NCI-H146 treated with DMSO at 0.1 percent for 48 hours (cell line): ENCODE data around the gene SASH3.

Source experiments
- DNase-seq: peaks from one replicate; lab custom pipeline; 2025; ENCODE audit not compliant: unreplicated experiment; lab: John Stamatoyannopoulos, UW

SASH3 gene

GRCh38 chrX:129782706-129783105 lies 3.0 kb downstream of the SASH3 start:
- DNase-seq: no peak

- DNase-seq: no peak
These were observed 3.6 kb downstream of the SASH3 start for GRCh38 chrX:129783291-129783713.

- no peak for DNase-seq
These were observed 4.6 kb downstream of the SASH3 start for GRCh38 chrX:129784371-129784770.

- DNase-seq: no peak
These were observed 5.6 kb downstream of the SASH3 start for GRCh38 chrX:129785160-129785947.

- no peak for DNase-seq
These were observed 6.5 kb downstream of the SASH3 start for GRCh38 chrX:129786210-129786651.

- DNase-seq: no peak
These were observed 7.7 kb downstream of the SASH3 start for GRCh38 chrX:129787336-129788055.

- no peak for DNase-seq
These were observed 8.8 kb downstream of the SASH3 start for GRCh38 chrX:129788527-129788926.

- DNase-seq: no peak
These were observed 10.4 kb downstream of the SASH3 start for GRCh38 chrX:129790146-129790545.

GRCh38 chrX:129790808-129791207 lies 11.1 kb downstream of the SASH3 start:
- DNase-seq: no peak

GRCh38 chrX:129791336-129791735 lies 11.6 kb downstream of the SASH3 start:
- DNase-seq: no peak

GRCh38 chrX:129791961-129792570 lies 12.3 kb downstream of the SASH3 start:
- DNase-seq: no peak

GRCh38 chrX:129792586-129793291 lies 13.0 kb downstream of the SASH3 start:
- no peak for DNase-seq

GRCh38 chrX:129793604-129794191 lies 13.9 kb downstream of the SASH3 start:
- no peak for DNase-seq

- no peak for DNase-seq
These were observed 15.8 kb downstream of the SASH3 start for GRCh38 chrX:129795584-129795983.

GRCh38 chrX:129797251-129797906 lies 17.6 kb downstream of the SASH3 start:
- DNase-seq: no peak

- DNase-seq: no peak
These were observed 18.7 kb downstream of the SASH3 start for GRCh38 chrX:129798456-129798855.

GRCh38 chrX:129798888-129799287 lies 19.1 kb downstream of the SASH3 start:
- no peak for DNase-seq

- DNase-seq: no peak
These were observed 20.4 kb downstream of the SASH3 start for GRCh38 chrX:129800186-129800585.

GRCh38 chrX:129802863-129803262 lies 23.1 kb downstream of the SASH3 start:
- DNase-seq: no peak

GRCh38 chrX:129804806-129805205 lies 25.1 kb downstream of the SASH3 start:
- DNase-seq: no peak
